ENCODE data around the gene TSPYL2.

DNA sequence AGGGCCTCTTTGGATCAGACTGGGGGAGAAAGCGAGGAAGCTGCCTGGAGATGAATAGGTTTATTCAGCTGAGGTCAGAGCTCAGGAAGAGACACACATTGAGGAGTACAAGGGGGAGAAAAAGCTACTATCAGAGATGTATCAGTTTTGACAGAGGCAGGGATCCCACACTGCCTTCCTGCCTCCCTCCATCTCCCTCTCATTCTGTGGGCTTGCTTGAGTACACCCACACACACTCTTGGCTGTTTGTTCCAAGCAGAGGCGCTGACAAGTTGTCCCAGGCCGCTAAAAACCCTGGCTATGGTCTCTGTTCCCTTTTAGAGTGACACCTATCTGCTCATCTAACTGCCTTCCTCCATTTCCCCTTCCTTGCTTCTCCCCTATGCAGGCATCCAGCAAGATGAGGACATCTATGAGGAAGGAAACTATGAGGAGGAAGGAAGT lies 5.2 kb downstream of the TSPYL2 start:
- TF ChIP-seq CTCF (IDR thresholded peaks at IDR 0.05), result no peak
- TF ChIP-seq POLR2A (IDR thresholded peaks at IDR 0.05), result no peak
- no peak for TF ChIP-seq EP300 (IDR thresholded peaks at IDR 0.05; ENCODE audit: low read depth)

Data from transverse colon (tissue), 3 donors.